HPDE6-E6E7 (cell line): ENCODE results near the gene ZNF506.
"Not testable (repeated sequence)": the region's sequence is repeated elsewhere in the genome, so short reads cannot be mapped to it uniquely, and the experiment has no call there.

Experiments
- DNase-seq: peaks from one replicate; pipeline ENCODE4 v3.0.0; 2011; ENCODE audit warnings: missing footprints; ENCODE audit errors: extremely low spot score

Gene ZNF506

DNA sequence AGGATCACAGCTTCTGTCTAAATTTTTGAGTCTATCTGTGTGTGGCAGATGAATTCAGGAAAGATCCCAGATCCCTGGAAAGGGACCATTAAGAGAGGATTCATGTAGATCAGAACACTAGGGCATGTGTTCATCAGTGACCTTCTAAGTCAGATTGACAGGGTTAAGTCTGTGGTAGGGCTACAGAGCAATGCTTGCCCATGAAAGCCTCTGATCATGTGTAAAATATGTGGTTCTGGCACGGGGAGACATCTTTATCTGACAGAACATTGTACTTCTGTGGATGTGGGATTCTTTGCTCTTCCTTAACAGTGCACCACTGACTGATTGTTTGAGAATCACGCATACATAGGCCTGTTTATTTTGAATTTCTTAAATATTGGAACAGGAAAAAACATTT is 42.9 kb downstream of the ZNF506 start:
- no peak for DNase-seq

DNA sequence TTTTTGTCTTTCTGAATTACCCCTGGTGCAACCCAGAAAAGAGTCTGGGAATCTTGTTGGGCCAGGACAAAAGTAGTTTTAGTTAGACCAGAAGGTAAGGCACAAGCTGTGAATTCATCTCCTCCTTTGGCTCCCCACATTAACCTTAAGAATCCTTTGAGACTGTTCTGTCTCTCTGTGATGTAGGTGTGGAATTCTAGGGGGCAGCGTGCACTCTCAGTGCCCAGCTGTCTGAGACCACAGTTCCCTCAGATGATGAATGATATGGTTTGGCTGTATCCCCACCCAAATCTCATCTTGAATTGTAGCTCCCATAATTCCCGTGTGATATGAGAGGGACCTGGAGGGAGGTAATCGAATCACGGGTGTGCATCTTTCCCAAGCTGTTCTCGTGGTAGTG is 43.9 kb downstream of the ZNF506 start:
- no peak for DNase-seq

DNA sequence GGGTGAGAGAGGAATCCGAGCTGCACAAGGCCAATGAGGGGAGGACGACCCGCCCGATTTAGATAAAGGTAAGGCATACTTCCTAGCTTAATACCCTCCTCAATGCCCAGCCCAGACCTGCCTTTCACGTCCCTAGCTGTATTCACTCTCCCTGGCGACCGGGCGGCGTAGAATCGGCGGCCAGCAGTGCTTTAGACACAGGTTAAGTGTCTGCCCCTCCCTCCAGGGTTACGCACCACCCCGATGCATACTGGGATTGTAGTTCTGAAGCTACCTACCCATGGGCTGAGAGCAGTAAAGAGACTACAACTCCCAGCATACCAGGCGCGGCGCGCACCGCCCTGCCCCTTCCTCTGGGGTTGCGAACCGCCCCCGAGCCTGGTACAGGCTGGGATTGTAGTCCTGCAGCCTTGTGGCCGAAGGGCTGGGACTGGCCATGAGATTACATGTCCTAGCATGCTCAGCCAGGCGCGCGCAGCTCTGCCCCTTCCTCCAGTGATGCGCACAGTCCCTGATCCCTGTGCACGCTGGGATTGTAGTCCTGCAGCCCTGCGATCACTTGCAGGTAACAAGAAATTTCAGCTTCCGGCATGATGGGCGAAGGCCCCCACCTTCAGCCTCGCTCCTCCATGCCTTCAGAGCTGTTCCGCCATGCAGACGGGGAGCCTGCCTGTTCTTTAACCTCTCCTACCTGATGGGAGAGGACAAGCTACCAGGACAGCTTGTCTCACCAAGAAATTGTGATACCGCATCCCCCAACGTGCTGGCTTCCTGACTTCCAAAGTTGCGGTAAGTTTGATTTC is 45.1 kb downstream of the ZNF506 start:
- DNase-seq: peak; percentile 94

DNA sequence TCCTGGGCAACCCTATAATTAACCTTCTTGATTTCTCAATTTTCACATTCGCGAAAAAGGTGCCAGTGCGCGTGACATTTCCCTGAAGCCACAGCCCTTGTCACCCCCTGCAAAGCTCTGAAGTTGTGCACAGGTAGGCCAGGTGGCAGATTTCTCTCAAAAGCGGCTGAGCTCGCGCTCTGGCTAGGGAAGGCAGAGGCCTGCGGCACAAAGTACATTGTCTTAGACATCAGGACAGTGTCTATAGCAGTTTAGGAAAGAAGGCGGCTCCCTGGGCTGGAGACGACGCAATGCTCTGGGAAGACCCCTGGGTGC is 45.7 kb downstream of the ZNF506 start:
- DNase-seq: no peak

DNA sequence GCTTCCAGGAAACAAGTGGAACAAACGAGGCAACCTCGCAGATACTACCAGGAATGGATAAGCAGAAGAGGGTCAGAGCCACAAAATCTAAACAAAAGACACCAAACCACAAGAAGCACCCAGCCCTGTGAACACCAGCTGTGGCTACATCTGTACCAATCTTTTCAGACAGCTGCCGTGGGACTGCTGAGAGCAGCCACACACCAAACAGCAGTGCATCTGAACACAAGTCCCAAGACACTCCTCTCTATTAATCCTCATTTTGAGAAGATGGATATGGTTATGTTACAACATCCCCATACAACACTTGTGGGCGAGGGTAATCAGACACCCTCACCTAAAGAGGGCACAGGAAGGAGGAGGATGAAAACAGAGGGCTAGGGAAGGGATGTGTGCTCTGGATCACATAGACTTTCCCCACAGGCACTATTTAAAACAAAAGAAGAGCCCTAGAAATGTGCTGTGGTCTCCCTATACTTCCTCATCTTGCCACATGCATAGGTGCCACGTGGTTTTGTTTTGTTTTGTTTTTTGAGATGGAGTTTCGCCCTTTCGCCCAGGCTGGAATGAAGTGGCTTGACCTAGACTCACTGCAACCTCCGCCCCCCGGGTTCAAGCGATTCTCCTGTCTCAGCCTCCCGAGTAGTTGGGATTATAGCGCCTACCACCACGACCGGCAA is 47.1 kb downstream of the ZNF506 start:
- DNase-seq: no peak

DNA sequence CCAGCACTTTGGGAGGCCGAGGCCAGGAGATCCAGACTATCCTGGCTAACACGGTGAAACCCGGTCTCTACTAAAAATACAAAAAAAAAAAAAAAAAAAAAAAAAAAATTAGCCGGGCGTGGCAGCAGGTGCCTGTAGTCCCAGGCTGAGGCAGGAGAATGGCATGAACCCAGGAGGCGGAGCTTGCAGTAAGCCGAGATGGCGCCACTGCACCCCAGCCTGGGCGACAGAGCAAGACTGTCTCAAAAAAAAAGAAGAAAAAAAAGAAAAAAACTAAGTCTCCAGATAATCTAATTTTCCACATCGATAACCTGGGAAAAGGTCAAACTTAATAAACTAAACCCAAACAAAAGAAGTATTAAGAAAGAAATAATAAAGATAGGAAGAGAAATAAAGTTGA is 49.6 kb downstream of the ZNF506 start:
- not testable (repeated sequence) for DNase-seq

DNA sequence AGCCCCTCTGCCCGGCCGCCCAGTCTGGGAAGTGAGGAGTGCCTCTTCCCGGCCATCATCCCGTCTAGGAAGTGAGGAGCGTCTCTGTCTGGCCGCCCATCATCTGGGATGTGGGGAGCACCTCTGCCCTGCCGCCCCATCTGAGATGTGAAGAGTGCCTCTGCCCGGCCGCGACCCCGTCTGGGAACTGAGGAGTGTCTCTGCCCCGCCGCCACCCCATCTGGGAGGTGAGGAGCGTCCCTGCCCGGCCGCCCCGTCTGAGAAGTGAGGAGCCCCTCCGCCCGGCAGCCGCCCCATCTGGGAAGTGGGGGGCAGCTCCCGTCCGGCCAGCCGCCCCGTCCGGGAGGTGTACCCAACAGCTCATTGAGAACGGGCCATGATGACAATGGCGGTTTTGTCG is 51.6 kb downstream of the ZNF506 start:
- DNase-seq: not testable (repeated sequence)

DNA sequence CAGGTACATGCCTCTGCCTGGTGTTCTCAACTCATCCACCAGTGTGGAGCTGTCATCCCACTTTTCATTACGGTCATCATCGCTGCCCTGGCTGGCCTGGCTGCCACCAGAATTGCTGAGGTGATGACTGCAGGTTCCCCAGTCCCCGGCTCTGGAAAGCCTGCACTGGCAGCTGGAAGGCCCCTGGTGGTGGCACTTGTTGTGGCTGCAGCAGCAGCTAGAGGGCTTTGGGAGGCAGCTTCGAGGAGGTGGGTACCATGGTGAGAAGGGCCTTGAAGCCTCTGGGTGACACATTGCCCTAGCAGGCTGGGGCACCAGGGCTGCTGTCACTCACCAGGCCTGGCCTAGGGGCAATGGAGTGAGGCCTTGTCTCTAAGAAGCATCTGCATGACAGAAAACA is 63.4 kb downstream of the ZNF506 start:
- no peak for DNase-seq

DNA sequence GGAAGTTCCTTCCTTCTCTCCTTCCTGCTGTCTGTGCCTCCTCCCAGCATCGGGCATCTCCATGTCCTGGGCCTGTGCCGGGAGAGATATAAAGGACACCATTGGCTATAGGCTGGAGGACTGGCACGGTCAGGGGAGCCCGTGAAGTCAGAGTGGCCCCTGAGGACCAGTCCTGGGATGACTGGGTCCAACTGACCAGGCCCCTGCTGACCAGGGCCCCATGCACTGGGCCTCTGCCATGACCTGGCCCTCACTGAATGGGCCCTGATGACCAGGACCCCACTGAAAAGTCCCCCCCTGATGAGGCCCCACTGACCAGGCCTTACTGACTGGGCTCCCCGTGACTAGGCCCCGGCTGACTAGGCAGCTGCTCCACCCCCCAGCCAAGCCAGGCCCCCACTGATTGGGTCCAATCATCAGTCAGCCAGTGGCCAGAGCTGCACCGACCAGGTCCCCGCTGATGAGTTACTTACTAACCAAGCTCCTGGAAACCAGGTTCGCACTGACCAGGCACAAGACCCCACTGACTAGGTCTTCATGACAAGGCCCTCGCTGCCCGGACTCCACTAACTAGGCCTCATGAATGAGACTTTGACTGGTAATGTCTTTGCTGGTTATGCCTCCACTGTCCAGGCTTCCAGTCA is 68.7 kb downstream of the ZNF506 start:
- DNase-seq: no peak

DNA sequence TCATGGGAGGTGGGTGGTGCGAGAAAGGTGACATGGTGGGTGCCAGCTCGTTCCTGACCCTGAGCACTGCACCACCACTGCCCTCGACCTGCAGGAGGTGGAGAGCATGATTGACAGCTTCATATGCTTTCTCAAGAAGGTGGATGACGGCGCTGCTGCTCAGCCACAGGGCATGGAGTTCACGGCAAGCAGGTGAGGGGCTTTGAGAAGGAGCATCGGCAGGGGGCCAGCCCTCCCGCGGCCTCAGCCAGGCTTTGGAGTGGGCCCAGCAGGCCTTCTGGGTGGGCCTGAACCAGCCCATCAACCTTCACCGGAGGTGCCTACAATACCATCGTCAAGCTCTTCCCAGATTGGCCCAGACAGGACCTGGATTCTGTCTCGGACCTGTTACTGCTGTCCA is 69.7 kb downstream of the ZNF506 start:
- no peak for DNase-seq

DNA sequence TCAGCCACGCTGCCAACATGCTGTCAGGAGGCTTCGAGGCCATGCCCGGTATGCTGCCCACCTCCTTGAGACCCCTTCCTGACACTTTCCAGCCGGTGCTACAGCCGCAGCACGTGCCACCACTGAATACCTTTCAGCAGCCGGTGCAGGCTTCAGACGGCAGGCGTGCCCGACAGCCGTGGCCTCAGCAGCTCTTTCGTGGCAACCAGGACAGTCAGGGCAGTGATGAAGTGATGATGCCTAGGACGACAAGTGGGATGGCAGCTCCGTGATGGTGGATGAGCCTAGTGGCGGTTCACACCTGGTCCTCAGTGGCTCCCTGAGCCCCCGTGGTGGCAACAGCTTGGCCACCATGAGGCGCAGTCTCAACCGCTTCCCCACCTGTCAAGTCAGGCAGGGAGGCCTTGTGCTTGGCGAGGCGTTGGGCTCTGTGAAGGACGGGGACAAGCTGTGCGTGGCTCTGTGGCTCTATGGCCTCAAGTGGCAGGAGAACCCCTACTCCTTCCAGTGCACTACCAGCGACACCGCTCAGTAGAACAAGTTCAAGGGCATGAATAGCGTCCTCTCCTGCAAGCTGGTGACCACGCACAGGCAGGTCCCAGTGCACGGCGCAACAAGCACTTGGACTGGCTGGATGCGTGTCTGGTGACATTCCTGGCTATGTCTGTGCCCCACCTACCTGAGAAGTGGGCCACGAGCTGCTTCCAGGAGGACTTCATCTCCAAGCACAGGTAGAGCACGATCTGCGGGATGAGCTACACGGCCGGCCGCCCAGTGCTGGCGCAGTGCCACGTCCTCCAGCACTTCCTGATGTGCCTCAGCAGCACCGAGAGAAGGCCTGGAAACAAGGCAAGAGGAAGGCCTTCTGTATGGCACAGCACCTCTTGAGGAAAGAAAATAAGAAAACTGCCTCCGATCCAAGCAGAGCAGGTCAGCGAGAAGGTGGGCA is 70.4 kb downstream of the ZNF506 start:
- DNase-seq: no peak

DNA sequence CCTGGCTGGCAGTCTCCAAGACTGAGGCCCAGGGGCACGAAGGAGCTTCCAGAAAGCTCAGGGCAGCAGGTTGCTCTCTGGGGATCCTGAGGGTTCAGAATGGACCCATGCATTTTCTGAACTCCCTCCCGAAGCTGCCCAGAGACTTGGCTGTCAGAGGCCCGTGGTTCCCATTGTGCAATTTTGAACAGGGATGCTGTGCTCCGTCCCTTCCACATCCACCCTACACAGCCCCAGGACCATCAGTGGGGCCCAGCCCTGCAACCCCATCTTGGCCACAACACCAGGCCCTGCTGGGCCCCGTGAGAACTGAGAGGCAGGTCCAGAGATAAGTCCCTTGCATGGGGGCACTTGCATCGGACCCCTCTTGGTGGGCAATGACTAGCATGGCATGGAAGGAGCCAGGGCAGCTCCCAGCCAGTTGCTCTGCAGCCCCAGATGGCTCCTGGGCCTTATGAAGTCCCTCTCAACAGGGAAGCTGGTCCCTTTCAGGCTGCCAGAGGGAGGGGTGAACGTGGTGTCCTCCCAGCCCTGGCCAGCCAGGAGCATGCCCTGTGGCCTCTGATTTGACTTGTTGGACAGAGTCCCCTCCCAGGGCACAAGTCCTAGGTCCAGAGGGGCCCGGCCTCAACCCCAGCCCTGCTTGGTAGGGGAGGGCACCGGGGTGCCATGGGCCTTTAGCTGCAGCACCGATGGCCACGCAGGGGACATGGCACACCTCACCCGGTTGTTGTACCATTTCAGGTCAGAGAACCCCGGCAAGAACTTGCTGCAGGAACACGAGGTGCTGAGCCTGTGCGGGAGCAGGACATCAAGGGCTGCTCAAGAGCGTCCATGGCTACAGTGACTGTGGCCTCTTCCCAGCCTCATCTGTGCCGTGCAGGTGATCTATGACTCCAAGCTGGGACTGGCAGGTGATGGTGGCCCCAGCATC is 71.4 kb downstream of the ZNF506 start:
- no peak for DNase-seq

DNA sequence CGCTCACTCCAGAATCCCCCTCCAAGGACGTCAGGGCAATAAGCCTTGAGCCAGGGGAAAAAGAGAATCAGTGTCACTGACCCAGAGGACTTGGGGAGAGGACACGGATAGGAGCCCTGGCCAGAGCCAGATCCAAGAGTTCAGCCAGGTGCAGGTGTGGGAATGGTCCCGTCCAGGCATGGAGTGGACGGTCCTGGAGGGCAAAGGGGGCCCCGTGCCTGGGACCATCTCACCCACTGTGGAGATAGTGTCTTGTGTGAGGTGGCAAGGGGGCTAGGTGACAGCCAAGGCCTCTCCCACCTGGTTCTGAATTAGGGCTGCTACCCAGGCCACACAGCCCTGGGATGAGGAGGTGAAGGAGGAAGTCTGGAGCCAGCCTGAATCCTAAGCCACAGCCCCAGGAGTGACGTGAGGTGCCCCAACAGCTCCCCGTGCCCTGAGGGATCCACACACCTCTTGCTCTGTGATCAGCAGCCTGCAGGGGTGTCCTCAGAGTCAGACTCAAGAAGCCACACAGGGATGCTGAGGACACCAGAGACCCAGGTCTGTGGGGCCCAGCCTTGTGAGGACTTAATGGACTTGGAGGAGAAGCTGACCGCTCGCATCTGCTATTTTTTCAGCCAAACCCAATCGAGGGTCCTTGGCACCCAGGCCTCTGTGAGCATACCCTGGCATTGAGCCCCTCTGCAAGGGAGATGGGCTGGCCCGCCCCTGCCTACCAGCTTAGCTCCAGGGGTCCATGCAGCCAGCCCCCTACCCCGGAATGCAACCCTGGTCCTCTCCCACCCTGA is 72.2 kb downstream of the ZNF506 start:
- DNase-seq: no peak

DNA sequence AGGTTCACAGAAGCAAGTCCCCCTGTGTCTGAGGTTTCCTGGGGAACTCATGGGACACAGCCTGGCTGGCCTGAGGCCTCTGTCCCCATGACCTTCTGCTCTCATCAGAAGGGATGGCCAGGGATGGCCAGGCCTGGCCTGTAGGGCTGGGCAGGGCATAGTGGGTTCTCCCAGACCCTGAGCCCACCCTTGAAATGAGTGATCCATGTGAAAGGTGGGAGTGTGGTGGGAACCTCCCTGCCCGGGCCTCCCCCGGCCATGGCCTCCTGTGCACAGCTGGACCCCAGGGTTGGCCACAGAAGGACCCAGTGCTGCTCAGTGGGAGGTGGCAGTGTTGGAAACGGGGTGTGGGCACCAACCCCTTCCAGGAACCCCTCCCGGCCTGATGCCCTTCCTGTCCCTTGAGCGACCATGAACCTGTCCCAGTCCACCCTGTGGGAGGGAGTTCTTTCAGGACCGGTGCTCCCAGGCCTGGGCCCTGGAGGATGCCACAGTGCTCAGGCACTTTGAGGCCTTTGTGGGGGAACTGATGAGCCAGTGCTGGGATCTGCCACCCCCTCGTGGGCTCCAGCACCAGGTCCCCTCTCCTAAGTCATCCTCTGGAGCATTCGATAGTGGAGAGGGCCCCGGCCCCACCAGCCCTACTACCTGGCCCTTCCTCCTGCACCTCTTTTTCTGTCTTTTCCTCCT is 73.2 kb downstream of the ZNF506 start:
- DNase-seq: no peak

DNA sequence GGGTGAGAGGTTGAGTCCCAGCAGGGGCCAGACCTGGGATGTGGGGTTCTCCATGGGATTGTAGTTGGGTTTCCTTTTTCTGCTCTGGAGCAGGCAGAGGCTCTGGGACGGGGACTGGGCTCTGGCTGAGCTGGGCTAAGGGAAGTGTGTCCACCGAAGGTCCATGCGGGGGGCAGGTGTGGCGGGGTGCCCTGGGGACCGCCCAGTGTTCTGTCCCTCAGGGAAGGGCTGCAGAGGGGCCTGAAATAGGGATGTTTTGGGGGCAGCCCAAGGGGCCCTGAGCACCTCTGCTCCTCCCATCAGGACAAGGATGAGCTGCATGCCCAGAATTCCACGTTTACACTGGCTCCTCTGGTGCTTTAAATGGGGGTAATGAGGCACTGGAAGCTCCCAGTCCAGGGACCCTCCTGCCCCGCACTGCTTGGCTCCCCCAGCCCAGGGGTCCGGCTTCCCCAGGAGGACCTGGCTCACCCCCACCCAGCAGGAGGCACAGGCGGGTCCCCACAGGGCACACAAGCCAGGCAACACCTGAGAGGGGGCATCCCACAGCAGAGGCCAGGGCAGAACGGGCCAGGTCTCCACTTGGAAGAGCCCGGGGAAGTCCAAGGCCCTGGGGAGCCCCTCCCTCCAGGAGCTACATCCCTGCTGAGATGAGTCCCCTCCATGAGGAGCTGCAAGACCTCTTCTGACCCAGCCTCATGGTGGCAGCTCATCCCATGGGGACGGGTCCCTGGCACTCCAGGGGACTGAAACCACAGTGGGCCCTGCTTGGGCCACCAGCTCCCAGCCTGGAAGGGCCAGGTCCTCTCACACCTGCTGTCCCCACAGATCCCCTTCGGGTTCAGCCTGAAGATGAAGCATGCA is 74.0 kb downstream of the ZNF506 start:
- DNase-seq: no peak

DNA sequence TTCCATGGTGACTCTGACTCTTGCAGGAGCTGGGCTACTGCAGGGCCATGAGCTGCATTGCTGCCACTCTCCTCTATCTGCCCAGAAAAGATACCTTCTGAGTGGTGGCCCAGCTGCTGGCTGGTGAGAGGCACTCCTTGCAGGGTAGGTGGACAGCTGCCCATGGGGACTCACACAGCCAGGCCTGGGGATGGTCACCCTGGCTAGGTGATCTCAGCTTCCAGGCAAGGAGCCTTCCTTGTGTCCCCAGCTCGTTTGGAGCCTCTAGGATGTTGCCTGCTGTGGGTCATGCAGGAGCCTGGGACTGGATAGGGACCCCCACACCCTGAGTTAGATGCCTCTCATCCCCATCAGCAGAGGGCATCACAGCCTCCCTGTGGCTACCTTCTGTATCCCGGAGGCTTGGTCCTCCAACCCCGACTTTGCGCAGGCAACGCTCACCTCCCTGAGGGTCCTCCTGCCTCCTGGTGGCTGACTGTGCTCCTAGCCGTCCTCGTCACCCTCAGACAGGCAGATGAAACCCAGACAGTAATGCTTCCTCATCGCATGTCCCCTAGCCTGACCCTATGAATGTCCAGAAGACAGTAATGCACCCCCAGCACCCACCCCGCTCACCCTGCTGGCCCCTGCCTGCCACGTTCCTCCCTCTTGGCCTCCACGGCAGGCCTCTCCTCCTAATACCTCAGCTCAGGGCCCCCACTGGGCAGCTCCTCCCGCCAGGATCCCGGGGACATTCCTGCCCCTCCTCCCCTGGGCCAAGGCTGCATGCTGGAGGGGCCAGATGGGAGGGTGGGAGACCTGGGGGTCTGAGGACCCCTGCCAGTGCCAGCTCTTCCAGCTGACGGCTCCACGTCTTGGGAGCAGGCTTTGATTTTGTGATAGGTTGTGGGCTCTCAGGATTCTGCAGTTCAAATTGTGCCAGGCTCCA is 75.0 kb downstream of the ZNF506 start:
- no peak for DNase-seq
